ENCODE results near the gene MRAS. TPM values are rescaled to one million over a fixed set of nuclear protein-coding genes. Genes with fewer than 3 reads are reported as not detected.

MRAS gene
- total RNA-seq, 1 donor from 2014 or later: 349 TPM

- Histone ChIP-seq H3K4me1 (peaks cover 22% of the 10 kb centered on the region), H3K36me3 (peaks cover 59% of the 10 kb centered on the region)
These were observed 56.6 kb downstream of the MRAS start for GRCh38 chr3:138405001-138405400.

DNA sequence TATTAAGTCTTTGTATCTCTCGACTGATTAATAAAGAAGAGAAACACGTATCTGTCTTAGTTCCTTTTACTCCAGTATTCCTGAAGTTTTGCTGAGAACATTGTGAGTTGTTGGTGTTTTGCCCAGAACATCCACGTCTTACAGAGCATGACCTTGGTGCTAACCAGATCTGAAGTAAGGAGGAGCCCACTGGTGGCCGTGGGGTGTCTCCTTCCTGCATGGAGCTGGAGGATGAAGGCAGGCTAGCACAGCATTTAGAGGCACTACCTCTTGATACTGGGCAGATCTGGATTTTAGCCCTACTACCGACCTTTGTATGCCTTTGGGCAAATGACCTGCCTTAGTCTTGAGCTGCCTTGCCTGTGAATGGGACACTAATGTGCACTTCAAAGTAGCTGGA lies 57.1 kb downstream of the MRAS start:
- TF ChIP-seq CTCF (IDR thresholded peaks at IDR 0.05; ENCODE audit: borderline replicate concordance): no peak
- Histone ChIP-seq H3K36me3 (peaks cover 54% of the 10 kb centered on the region), H3K27ac (replicated peaks) (no peak overlapping the region), H3K4me3 (no peak overlapping the region), H3K4me1 (peaks cover 18% of the 10 kb centered on the region), H3K27me3 (ENCODE audit: low read depth) (no peaks in the 10 kb centered on the region), H3K9me3 (replicated peaks) (no peaks in the 10 kb centered on the region)
- DNase-seq: no peak
- intact Hi-C loops (cut with micrococcal nuclease): no loop called here

More at GRCh38 chr3:138405001-138405400, 56.6 kb downstream of the MRAS start:
- no peak for TF ChIP-seq CTCF (IDR thresholded peaks at IDR 0.05; ENCODE audit: borderline replicate concordance)
- DNase-seq: no peak
- Histone ChIP-seq H3K27me3 (ENCODE audit: low read depth) (no peaks in the 10 kb centered on the region), H3K27ac (replicated peaks) (no peak overlapping the region), H3K9me3 (replicated peaks) (no peaks in the 10 kb centered on the region), H3K4me3 (no peak overlapping the region)
- intact Hi-C loops (cut with micrococcal nuclease): no loop called here

GRCh38 chr3:138406606-138407005 lies 58.2 kb downstream of the MRAS start:
- Histone ChIP-seq H3K27ac (replicated peaks) (no peak overlapping the region), H3K27me3 (ENCODE audit: low read depth) (no peaks in the 10 kb centered on the region), H3K36me3 (peaks cover 44% of the 10 kb centered on the region), H3K4me3 (no peak overlapping the region), H3K4me1 (peaks cover 9% of the 10 kb centered on the region), H3K9me3 (replicated peaks) (no peaks in the 10 kb centered on the region)
- no peak for DNase-seq
- no peak for TF ChIP-seq CTCF (IDR thresholded peaks at IDR 0.05; ENCODE audit: borderline replicate concordance)
- intact Hi-C loops (cut with micrococcal nuclease): no loop called here

DNA sequence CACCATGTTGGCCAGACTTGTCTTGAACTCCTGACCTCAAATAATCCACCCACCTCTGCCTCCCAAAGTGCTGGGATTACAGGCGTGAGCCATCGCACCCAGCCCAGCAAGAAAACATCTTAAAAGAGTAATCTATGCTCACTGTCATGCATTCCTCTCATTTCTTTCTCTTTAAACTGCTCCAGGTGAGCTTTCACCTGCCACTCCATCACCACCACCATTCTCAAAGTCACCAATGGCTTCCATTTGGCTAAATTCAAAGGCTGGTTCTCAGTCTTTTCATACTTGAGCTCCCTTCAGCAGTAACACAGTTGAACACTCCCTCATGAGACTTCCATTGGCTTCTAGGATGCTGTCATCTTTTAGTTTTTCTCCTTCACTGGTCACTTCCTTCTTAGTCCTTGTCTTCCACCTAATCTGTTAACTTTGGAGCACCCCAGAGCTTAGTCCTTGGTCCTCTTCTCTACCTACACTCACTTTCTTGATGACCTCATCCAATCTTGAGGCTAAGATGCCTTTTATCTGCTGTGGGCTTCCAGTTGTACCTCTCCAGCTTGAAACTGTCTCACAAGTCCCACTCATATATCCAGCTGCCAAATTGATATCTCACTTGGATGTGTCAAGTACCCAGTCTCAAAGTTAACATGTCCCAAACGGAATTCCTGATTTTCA lies 59.0 kb downstream of the MRAS start:
- H3K27me3 ChIP-seq (ENCODE audit: low read depth): no peaks in the 10 kb centered on the region
- no peak for TF ChIP-seq CTCF (IDR thresholded peaks at IDR 0.05; ENCODE audit: borderline replicate concordance)
- no peak overlapping the region for H3K4me3 ChIP-seq
- no peaks in the 10 kb centered on the region for H3K9me3 ChIP-seq (replicated peaks)
- peaks cover 1% of the 10 kb centered on the region for H3K4me1 ChIP-seq
- intact Hi-C loops (cut with micrococcal nuclease): no loop called here
- no peak overlapping the region for H3K27ac ChIP-seq (replicated peaks)
- peaks cover 36% of the 10 kb centered on the region for H3K36me3 ChIP-seq
- no peak for DNase-seq

DNA sequence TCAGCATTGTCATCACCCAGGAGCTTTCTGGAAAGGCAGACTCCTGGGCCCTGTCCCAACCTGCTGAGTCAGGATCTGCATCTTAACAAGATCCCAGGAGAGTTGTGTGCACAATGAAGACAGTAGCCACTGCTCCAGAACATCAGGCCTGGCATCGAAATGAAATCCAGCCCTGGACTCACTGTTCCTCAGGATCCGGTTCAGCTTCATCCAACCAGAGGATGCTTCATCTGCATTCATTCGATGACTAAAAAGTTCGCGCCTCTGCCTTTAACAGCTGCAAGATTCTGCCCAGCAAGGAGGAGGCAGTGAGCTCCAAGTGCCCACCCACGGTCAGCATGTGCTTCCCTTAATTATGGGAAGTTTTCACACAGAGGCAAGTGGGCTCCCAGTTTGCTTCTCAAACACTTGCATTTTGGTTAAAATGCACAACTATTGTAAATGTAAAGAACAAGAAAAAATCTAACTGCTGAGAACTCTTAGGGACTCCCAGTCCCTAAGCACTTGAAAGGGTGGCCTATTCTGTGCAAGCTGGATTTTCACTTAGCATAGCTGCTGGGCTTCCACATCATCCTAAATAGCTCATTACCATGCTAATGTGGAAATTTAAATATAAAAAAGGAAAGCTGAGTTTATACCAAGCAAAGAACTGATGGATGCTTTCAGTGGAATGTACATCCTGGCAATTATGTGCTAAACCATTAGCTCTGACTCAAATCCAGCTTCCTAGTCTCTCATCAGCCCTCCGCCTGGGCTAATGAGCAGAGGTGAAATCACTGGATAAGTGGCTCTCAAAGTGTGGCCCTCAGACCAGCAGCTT lies 60.6 kb downstream of the MRAS start:
- Histone ChIP-seq H3K4me3 (no peak overlapping the region), H3K27ac (replicated peaks) (no peak overlapping the region), H3K4me1 (peaks cover 12% of the 10 kb centered on the region), H3K36me3 (peaks cover 21% of the 10 kb centered on the region), H3K9me3 (replicated peaks) (no peaks in the 10 kb centered on the region), H3K27me3 (ENCODE audit: low read depth) (no peaks in the 10 kb centered on the region)
- intact Hi-C loops (cut with micrococcal nuclease): no loop called here
- DNase-seq: no peak
- TF ChIP-seq CTCF (IDR thresholded peaks at IDR 0.05; ENCODE audit: borderline replicate concordance): no peak
